Tibial nerve (tissue), 4 donors: ENCODE results near the gene HOXB2. TPM values are rescaled to one million over a fixed set of nuclear protein-coding genes. Genes with fewer than 3 reads are reported as not detected.

Experiments used
- DNase-seq, 2 donors: peaks; one replicate each; pipeline ENCODE4 v3.0.0-alpha.2; 2019; ENCODE audit warnings: low spot score in 2 of 2
- H3K27ac ChIP-seq, 4 donors: fragments of 200-600 bp; sonication (generic) in 3 of 4; one replicate each; pipeline ENCODE4 v1.5.1; 2017 to 2019; ENCODE audit warnings: mild to moderate bottlenecking in 1 of 4
- H3K27me3 ChIP-seq, 2 donors: fragments of 200-600 bp; sonication (generic) in 1 of 2; one replicate each; pipeline versions ENCODE4 v1.5.1 to v1.6.0; 2017 to 2019
- H3K36me3 ChIP-seq, 3 donors: fragments of 200-600 bp; sonication (generic); one replicate each; pipeline ENCODE4 v1.5.1; 2018 to 2019
- H3K4me1 ChIP-seq, 4 donors: fragments of 200-600 bp; sonication (generic) in 3 of 4; one replicate each; pipeline ENCODE4 v1.5.1; 2017 to 2019
- H3K4me3 ChIP-seq, 4 donors: fragments of 200-600 bp; sonication (generic) in 3 of 4; one replicate each; pipeline ENCODE4 v1.5.1; 2017 to 2019; ENCODE audit warnings: mild to moderate bottlenecking in 1 of 4, moderate library complexity in 1 of 4
- H3K9me3 ChIP-seq, 4 donors: fragments of 200-600 bp; sonication (generic) in 3 of 4; one replicate each; pipeline ENCODE4 v1.5.1; 2017 to 2019
- EP300 ChIP-seq, 2 donors: sonication (generic); formaldehyde crosslinking; IDR thresholded peaks; one replicate each; pipeline ENCODE4 v1.6.1; 2017; ENCODE audit warnings: antibody characterized with exemption in 2 of 2, mild to moderate bottlenecking in 1 of 2
- POLR2A ChIP-seq, 2 donors: fragments of 450-650 bp; IDR thresholded peaks; one replicate each; pipeline ENCODE4 v1.6.1; 2017; ENCODE audit warnings: antibody characterized with exemption in 2 of 2, mild to moderate bottlenecking in 2 of 2, moderate library complexity in 2 of 2
- WGBS, 2 donors: methylation state at CpG; one replicate each; pipeline ENCODE4 v1.1.5; 2018; 5-methylcytosine and 5-hydroxymethylcytosine counted together
- total RNA-seq, 4 donors: library from RNA; depleted of rRNA; stranded (reverse); fragments of >200 nt; gene quantifications; one replicate each; pipeline ENCODE4 v1.1.0, GENCODE V29; 2016
- TF ChIP-seq, protein P1 (sequence below), 5 experiments: fragments of 200-600 bp in 3 of 5; fragments of 450-650 bp in 2 of 5; sonication (generic) in 3 of 5; IDR thresholded peaks; one replicate each; pipeline ENCODE4 v1.5.1; 2016 to 2019; ENCODE audit warnings: antibody characterized with exemption in 5 of 5, mild to moderate bottlenecking in 3 of 5, moderate library complexity in 2 of 5

The HOXB2 gene
- total RNA-seq, 4 donors from 2014 or later: 6.9 to 29.3 (median 19.2) TPM

DNA sequence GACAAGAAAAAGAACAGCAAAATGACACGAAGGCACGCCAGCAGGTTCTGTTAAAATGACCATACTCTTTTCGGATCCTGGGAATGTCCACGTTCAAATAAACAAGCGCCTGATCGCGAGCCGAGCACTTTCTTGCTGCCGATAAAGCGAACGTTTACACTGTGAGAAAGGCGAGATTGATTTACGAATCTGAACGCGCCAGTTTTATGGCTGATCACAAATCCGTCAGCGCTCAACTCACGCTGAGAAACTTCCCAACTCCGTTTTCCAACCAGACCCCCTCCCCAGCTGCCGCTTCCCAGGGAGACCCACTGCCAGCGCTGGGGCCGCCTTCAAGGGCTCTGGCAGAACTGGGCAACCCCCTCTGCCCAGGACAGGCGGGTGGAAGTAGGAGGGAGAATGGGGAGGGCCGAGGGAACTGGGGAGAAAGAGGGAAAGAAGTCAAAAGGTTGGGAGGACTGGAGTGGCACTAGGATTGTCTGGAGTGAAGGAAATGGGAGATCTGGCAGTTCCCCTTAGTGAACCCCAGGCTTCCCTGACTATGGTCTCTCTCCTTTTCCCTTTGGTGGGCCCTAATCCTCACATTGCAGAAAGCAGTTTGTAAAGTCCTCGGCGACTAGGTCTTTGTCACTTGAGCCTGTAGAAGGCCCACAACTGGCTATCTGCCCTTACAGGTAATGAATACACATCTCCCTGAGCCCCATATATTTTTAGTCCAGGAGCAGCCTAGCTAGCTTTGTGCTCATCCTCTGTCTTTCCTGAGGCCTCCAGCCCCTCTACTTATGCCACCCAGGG lies 26.3 kb upstream of the HOXB2 start:
- peaks cover 0 to 89% of the 10 kb centered on the region in 2 donors for H3K27me3 ChIP-seq
- no peaks in the 10 kb centered on the region for H3K9me3 ChIP-seq
- WGBS, 2 donors: 31 to 34% methylated on average over 26 of the region's 26 CpGs
- peaks cover 0 to 68% (median 8%) of the 10 kb centered on the region in 4 donors for H3K4me1 ChIP-seq
- no peaks in the 10 kb centered on the region for H3K36me3 ChIP-seq
- peak overlapping the region in 3 of 4 donors; percentile 3 to 20 (median 9) for H3K4me3 ChIP-seq
- TF ChIP-seq EP300 (IDR thresholded peaks at IDR 0.05) (peak in 1 of 2 donors; percentile 39), POLR2A (IDR thresholded peaks at IDR 0.05) (no peak)
- peak overlapping the region; percentile 19 to 85 (median 82) for H3K27ac ChIP-seq
- no peak for DNase-seq

DNA sequence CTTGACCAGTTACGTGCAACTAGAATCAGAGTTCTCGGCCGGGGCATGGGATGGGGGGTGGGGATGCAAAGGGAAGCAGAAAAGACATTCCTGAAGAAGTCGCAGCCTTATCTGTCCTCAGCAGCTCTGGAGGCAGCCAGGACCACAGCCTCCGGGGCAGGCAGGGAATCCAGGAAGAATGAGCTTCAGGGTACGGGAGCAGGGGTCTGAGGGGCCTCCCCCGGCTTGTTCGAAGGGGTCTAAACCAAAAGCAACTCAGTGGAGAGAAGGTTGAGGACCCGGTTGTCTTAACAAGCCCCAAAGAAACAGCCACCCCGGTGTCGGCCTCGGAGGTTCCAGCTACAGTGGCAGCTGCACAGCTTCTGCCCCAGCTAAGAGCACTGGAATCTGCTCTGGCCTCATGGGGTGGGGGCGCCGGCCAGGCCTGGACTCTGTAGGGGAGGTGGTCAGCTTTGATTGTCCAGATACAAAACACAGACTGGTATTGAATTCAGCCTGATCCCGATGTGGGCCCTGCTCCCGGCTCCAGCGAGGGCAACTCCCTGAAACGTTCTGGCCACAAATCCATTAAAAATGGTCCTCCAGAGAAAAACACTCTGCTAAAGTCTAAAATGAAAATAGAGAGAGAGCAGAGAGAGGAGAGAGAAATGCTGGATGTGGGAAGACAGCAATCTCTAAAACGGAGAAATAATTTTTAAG lies 25.6 kb upstream of the HOXB2 start:
- Histone ChIP-seq H3K4me1 (peaks cover 0 to 62% (median 8%) of the 10 kb centered on the region in 4 donors), H3K9me3 (no peaks in the 10 kb centered on the region), H3K27ac (peak overlapping the region; percentile 19 to 85 (median 82)), H3K4me3 (peak overlapping the region in 2 of 4 donors; percentile 9 to 20), H3K27me3 (peaks cover 0 to 89% of the 10 kb centered on the region in 2 donors), H3K36me3 (no peaks in the 10 kb centered on the region)
- 9 to 18% methylated on average over 19 of the region's 19 CpGs for WGBS, 2 donors
- no peak for TF ChIP-seq POLR2A (IDR thresholded peaks at IDR 0.05)
- no peak for TF ChIP-seq EP300 (IDR thresholded peaks at IDR 0.05)
- TF ChIP-seq, protein P1, sequence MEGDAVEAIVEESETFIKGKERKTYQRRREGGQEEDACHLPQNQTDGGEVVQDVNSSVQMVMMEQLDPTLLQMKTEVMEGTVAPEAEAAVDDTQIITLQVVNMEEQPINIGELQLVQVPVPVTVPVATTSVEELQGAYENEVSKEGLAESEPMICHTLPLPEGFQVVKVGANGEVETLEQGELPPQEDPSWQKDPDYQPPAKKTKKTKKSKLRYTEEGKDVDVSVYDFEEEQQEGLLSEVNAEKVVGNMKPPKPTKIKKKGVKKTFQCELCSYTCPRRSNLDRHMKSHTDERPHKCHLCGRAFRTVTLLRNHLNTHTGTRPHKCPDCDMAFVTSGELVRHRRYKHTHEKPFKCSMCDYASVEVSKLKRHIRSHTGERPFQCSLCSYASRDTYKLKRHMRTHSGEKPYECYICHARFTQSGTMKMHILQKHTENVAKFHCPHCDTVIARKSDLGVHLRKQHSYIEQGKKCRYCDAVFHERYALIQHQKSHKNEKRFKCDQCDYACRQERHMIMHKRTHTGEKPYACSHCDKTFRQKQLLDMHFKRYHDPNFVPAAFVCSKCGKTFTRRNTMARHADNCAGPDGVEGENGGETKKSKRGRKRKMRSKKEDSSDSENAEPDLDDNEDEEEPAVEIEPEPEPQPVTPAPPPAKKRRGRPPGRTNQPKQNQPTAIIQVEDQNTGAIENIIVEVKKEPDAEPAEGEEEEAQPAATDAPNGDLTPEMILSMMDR (IDR thresholded peaks at IDR 0.05): no peak
- DNase-seq: no peak

DNA sequence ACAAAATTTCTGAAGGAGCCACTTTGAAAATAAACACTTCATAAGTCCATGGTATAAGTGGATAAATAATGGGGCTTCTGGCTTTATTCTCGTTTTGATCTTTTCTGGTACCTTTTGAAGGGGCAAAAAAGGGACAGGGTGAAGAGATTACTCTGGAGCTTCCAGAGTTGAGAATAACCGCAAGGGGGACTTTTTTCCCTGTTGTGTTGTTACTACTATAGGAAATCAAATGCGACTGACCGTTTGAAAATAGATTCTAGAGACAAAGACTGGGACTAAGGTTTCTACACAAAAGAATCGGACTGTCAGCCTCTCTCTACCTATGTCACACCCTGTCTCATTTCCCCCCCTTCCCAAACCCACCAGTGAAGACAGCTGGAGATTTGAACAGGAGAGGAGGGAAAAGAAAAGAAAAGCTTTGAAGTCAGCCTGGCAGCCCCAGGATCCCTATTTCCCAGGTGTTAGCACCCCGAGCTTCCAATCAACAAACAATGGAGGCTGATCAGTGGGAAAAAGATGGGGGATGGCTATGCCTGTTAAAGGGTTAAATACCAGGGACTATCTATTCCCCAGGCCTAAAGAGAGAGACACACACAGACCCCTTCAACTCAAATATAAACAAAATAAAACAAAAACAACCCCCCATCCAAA lies 24.9 kb upstream of the HOXB2 start:
- Histone ChIP-seq H3K9me3 (no peaks in the 10 kb centered on the region), H3K4me3 (no peak overlapping the region), H3K4me1 (peaks cover 0 to 59% (median 8%) of the 10 kb centered on the region in 4 donors), H3K27ac (peak overlapping the region; percentile 19 to 85 (median 82)), H3K36me3 (no peaks in the 10 kb centered on the region), H3K27me3 (peaks cover 0 to 89% of the 10 kb centered on the region in 2 donors)
- DNase-seq: no peak
- no peak for TF ChIP-seq EP300 (IDR thresholded peaks at IDR 0.05)
- TF ChIP-seq, protein P1 (IDR thresholded peaks at IDR 0.05): peak in 1 of 5 experiments; percentile 12
- 42 to 44% methylated on average over 6 of the region's 6 CpGs for WGBS, 2 donors

DNA sequence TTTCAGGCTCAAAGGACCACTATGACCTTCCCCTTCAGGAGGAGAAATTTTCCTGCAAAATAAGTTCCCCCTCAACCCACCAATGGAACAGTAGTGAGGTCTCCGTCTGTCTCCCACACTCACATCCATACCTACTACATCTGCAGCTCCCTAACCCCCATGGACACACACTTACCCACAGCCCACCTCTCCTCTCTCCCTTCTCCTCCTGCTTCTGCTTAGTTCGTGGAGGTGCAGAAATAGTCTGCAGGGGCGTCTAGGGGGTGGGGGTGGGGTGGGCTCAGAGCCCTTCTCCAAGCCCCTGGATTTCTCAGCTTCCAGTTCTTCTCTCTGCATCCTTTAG lies 24.3 kb upstream of the HOXB2 start:
- peak overlapping the region; percentile 38 to 85 (median 82) for H3K27ac ChIP-seq

More for the DNA sequence above, 24.3 kb upstream of the HOXB2 start:
- Histone ChIP-seq H3K36me3 (no peaks in the 10 kb centered on the region), H3K4me1 (peaks cover 0 to 60% (median 8%) of the 10 kb centered on the region in 4 donors), H3K4me3 (peak overlapping the region in 1 of 4 donors; percentile 31), H3K9me3 (no peaks in the 10 kb centered on the region), H3K27me3 (peaks cover 0 to 89% of the 10 kb centered on the region in 2 donors)
- WGBS, 2 donors: 20 to 28% methylated on average over 3 of the region's 3 CpGs
- no peak for DNase-seq
- TF ChIP-seq POLR2A (IDR thresholded peaks at IDR 0.05) (no peak), EP300 (IDR thresholded peaks at IDR 0.05) (no peak)
- TF ChIP-seq, protein P1 (IDR thresholded peaks at IDR 0.05): no peak
